ENCODE results near the gene GAB3.
"Not testable (repeated sequence)": the region's sequence is repeated elsewhere in the genome, so short reads cannot be mapped to it uniquely, and the experiment has no call there.

The GAB3 gene

DNA sequence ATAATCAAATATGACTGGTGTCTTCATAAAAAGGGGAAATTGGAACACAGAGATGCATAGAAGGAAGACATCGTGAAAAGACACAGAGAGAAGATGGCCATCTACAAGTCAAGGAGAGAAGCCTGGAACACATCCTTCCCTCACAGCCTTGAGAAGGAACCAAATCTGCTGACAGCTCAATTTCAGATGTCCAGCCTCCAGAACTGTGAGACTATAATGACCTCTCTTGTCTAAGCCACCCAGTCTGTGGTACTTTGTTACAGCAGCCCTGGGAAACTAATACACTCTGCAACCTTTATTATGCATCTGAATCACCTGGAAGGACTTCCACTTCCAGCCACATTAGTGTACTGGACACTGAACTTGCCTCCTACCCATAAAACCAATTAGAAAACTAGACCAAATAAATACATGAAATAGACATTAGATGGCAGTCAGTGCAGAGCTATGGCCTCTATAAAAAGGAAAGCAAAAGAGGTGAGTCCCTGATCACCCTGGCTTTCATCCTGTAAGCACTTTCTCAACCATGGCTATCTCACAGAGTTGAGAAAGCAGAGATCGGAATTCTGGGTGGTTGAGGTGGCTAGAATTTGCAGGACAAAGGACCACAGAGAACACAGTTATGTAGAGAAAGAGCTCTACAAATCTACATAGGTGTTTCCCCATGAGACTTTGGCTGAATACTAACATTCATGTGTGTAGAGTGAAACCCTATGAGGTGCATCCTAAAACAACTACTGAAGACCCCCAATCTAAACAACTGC lies 25.7 kb downstream of the GAB3 start:
- DNase-seq (ENCODE audit: low read depth in 3 of 3, low spot score in 1 of 3), result no peak

- no peak for DNase-seq (ENCODE audit: low read depth in 3 of 3, low spot score in 1 of 3)
These were observed 29.7 kb downstream of the GAB3 start for GRCh38 chrX:154721155-154721554.

- DNase-seq (ENCODE audit: low read depth in 3 of 3, low spot score in 1 of 3), result no peak
These were observed 30.8 kb downstream of the GAB3 start for GRCh38 chrX:154720067-154720466.

GRCh38 chrX:154719132-154719675 lies 31.7 kb downstream of the GAB3 start:
- peak in 2 of 3 donors; percentile 18 for DNase-seq (ENCODE audit: low read depth in 3 of 3, low spot score in 1 of 3)

DNA sequence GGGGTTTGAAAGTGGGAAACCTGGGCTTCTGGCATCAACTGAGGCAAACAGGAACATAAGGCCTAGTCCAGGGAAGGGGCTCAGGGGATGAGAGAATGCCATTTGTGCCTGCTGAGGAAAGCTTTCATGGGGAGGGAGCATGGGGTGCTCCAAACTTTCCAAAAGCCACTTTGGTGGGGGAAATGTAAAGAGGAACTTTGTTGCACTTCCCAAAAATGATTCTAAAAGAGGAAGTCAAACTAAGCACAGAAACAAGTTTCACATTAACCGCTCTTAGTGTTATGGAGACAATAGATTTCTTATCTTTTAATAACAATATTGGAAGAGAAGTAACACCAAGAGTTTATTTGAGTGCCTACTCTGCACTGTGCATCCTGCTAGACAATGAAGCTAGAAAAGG lies 32.3 kb downstream of the GAB3 start:
- no peak for DNase-seq (ENCODE audit: low read depth in 3 of 3, low spot score in 1 of 3)

DNA sequence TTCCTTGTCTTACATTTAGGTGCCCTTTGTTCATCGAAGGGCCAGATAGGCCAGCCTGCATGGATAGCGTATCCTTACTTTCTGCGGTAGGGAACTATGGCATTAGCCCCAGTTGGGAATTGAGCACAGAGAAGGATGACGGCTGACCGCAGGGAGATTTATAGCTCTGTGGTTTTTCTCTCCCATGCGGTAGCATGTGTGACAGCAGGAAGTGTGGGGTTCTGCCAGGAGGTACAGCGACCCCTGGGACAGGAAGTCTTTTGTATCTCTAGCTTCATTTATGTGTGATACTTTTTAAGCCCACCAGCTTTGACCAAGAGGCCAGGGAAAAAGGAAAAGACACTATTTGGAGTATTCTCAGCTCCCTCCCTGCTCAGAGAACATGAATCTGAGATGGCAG lies 33.1 kb downstream of the GAB3 start:
- no peak for DNase-seq (ENCODE audit: low read depth in 3 of 3, low spot score in 1 of 3)

DNA sequence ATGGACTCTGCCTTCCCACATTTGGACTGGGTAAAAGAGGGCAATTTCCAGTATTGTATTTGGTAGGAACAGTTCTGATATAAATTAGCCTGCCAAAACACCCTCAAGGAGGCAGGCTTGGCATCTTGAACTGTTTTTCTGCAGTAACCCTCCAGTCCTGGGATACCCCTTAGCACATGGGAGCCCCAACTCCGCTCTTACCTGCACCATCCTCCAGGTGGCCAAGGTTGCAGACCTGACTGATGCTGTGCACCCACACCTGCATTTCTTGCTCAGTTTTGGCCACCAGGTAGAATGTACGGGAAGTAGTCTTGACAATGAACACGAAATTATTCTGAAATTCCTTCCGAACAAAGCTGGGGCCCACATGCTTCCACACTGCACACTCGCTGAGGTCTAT lies 35.1 kb downstream of the GAB3 start:
- DNase-seq (ENCODE audit: low read depth in 3 of 3, low spot score in 1 of 3), result no peak

DNA sequence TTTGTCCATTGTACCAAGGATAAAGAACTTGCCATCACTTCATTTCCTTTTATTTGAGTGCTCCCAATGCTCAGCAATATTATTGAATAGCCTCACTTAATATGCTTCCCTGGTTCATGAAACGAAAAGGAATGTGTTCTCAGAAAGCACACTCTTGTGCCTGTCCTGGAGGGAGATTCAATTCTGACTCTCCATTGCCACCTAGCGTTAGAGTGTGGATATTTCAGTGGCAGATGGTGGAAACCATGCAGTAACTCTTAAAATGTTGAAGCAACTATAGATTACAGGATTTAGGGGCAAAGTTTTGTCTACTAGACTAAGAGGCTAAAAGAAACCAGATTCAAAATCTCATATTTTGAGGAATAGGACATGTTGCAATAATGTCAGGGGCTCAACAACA lies 36.0 kb downstream of the GAB3 start:
- peak in 1 of 3 donors; percentile 22 for DNase-seq (ENCODE audit: low read depth in 3 of 3, low spot score in 1 of 3)

- DNase-seq (ENCODE audit: low read depth in 3 of 3, low spot score in 1 of 3), result no peak
These were observed 37.8 kb downstream of the GAB3 start for GRCh38 chrX:154712781-154713740.

- no peak for DNase-seq (ENCODE audit: low read depth in 3 of 3, low spot score in 1 of 3)
These were observed 39.6 kb downstream of the GAB3 start for GRCh38 chrX:154711264-154711663.

GRCh38 chrX:154710309-154710708 lies 40.6 kb downstream of the GAB3 start:
- DNase-seq (ENCODE audit: low read depth in 3 of 3, low spot score in 1 of 3), result no peak

- DNase-seq (ENCODE audit: low read depth in 3 of 3, low spot score in 1 of 3), result no peak
These were observed 52.1 kb downstream of the GAB3 start for GRCh38 chrX:154698630-154699248.

DNA sequence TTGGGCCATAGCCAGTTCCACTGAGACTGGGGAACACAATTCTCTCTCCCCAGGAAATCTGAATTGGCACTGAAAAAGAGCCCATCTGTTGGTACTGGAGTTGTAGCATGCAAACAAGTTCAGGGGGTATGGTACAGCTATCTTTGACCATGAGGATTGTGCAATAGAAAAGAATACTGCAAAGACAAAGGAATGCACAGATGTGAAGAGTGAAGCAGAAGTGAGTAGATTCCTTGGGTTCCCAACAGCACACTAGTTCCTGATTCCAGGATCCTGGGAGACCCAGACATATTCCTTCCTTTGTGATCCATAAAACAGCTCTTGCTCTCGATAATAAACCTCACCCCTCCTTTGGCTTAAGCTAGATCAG lies 54.2 kb downstream of the GAB3 start:
- DNase-seq (ENCODE audit: low read depth in 3 of 3, low spot score in 1 of 3), result no peak

DNA sequence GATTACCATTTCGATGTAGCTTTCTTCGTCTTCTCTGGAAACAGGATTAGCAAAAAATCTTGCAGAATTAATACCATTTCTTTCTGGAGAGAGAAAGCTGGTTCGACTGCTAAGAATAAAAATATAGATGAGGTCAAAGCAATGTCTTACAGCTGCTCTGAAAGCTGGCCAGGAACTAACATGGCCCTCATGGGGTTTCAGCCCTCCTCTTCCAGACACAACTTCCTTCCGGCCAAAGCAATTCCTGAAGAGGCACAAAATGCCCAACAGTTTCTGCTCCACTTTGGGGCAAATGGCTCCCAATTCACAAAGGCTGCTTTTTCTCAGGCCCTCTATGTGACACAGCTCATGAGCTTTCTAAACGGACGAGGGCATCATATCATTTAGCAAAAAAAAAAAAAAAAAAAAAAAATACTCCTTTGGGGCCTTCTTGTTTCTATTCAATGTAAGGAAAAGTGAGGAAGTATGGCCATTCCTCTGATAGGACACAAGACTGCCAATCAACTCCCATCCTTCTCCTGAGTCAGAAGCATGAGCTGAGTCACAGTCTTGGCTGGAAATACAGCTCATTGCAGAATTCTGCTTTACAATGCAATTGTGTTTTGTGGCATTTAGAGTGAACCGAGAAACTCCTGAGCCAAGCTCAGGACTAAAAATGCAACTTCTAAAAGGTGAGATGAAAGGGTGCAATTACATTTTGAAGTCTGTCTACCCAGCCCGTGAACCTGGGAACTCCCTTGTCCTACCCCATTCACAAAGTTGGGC lies 54.8 kb downstream of the GAB3 start:
- DNase-seq (ENCODE audit: low read depth in 3 of 3, low spot score in 1 of 3), result no peak

DNA sequence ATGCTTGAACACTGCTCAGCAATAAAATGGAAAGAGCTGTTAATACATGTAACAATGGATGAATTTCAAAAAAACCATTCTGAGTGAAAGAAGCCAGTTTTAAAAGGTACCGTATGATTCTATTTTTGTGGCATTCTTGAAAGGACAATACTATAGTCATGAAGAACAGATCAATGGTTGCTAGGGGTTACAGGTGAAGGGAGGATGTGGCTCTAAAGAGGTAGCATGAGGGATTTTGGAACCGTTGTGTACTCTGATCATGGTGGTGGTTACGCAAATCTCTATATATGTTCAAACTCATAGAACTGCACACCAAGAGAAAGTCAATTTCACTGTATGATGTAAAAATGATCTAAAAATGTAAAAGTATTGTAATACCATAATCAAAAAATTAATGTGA lies 57.5 kb downstream of the GAB3 start:
- no peak for DNase-seq (ENCODE audit: low read depth in 3 of 3, low spot score in 1 of 3)

GRCh38 chrX:154690438-154690837 lies 60.4 kb downstream of the GAB3 start:
- DNase-seq (ENCODE audit: low read depth in 3 of 3, low spot score in 1 of 3), result not testable (repeated sequence)

- not testable (repeated sequence) for DNase-seq (ENCODE audit: low read depth in 3 of 3, low spot score in 1 of 3)
These were observed 78.8 kb downstream of the GAB3 start for GRCh38 chrX:154672084-154672483.

DNA sequence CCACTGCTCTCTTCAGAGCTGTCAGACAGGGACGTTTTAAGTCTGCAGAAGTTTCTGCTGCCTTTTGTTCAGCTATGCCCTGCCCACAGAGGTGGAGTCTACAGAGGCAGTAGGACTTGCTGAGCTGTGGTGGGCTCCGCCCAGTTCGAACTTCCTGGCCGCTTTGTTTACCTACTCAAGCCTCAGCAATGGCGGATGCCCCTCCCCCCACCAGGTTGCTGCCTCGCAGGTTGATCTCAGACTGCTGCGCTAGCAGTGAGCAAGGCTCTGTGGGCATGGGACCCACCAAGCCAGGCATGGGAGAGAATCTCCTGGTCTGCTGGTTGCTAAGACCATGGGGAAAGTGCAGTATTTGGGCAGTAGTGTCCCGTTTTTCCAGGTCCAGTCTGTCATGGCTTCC lies 80.0 kb downstream of the GAB3 start:
- DNase-seq (ENCODE audit: low read depth in 3 of 3, low spot score in 1 of 3), result not testable (repeated sequence)

DNA sequence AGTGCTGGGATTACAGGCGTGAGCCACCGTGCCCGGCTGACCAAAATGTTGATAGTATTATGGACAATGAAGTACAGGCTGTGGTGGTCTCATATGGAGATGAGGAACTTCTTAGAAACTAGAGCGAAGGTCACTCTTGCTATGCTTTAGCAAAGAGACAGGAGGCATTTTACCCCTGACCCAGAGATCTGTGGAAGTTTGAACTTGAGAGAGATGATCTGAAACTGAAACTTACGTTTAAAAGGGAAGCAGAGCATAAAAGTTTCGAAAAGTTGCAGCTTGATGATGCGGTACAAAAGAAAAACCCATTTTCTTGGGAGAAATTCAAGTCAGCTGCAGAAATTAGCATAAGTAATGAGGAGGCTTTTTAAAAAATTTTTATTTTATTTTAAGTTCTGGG lies 89.0 kb downstream of the GAB3 start:
- no peak for DNase-seq (ENCODE audit: low read depth in 3 of 3, low spot score in 1 of 3)

DNA sequence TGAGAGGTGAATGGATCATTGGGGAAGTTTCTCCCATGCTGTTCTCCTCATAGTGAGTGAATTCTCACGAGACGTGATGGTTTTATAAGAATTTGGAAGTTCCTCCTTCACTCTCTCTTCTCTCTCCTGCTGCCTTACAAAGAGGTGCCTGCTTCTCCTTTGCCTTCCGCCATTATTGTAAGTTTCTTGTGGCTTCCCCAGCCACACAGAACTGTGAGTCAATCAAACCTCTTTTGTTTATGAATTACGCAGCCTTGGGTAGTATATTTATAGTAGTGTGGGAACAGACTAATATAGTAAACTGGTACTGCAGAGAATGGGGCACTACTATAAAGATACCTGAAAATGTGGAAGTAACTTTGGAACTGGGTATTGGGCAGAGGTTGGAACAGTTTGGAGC lies 89.7 kb downstream of the GAB3 start:
- DNase-seq (ENCODE audit: low read depth in 3 of 3, low spot score in 1 of 3), result no peak

GRCh38 chrX:154660541-154660940 lies 90.3 kb downstream of the GAB3 start:
- no peak for DNase-seq (ENCODE audit: low read depth in 3 of 3, low spot score in 1 of 3)
